Activated CD4-positive, alpha-beta memory T cell treated with anti-CD3 and anti-CD28 coated beads for 36 hours (primary cell): ENCODE data around the gene EFCAB3. TPM values are rescaled to one million over a fixed set of nuclear protein-coding genes. Genes with fewer than 3 reads are reported as not detected.
"Not testable (repeated sequence)": the region's sequence is repeated elsewhere in the genome, so short reads cannot be mapped to it uniquely, and the experiment has no call there.

Source experiments
- CTCF ChIA-PET: fragments of 350-600 bp; sonication (Branson Sonifier 250); formaldehyde crosslinking; loops from one replicate; lab custom pipeline; 2021; ENCODE audit warnings: antibody characterized with exemption, inconsistent platforms; lab: Charles Lee
- POLR2A ChIA-PET: fragments of 350-600 bp; sonication (Branson Sonifier 250); formaldehyde crosslinking; loops from one replicate; lab custom pipeline; 2021; ENCODE audit warnings: antibody characterized with exemption; lab: Charles Lee
- DNase-seq: peaks from one replicate; pipeline ENCODE4 v3.0.0-alpha.2; 2020
- H3K27ac Mint-ChIP-seq: one replicate; pipeline ENCODE4 v1.8.0; 2021; ENCODE audit warnings: mixed read lengths
- H3K27me3 Mint-ChIP-seq: one replicate; pipeline ENCODE4 v1.8.0; 2021; ENCODE audit warnings: mixed read lengths
- H3K36me3 Mint-ChIP-seq: one replicate; pipeline ENCODE4 v1.8.0; 2021; ENCODE audit warnings: mixed read lengths
- H3K4me1 Mint-ChIP-seq: one replicate; pipeline ENCODE4 v1.8.0; 2021; ENCODE audit warnings: low read depth, mixed read lengths
- H3K4me3 Mint-ChIP-seq: one replicate; pipeline ENCODE4 v1.8.0; 2021; ENCODE audit warnings: mild to moderate bottlenecking, mixed read lengths
- H3K9me3 Mint-ChIP-seq: one replicate; pipeline ENCODE4 v1.8.0; 2021; ENCODE audit warnings: mixed read lengths
- intact Hi-C: fragments of 100-400 bp; cut with micrococcal nuclease; formaldehyde crosslinking; loops from one replicate; pipeline ENCODE4 v1.15.1; 2023
- total RNA-seq, 2 experiments: library from RNA; stranded (reverse); gene quantifications; one replicate each; pipeline ENCODE4 v1.2.3, GENCODE V29; 2021

Gene EFCAB3
- not detected for total RNA-seq

- no peak within 1 kb of the TSS for H3K4me3 Mint-ChIP-seq
- CTCF ChIA-PET, result interaction anchor here (0.6 kb wide), 1 partner anchor 231 kb away, joined by 3 read pairs; no protein-coding TSS in a partner anchor
- no peak within 1 kb of the TSS for H3K27ac Mint-ChIP-seq
- H3K9me3 Mint-ChIP-seq, result no peaks in the 10 kb centered on the region
- H3K27me3 Mint-ChIP-seq, result peaks cover 10% of the 10 kb centered on the region
- POLR2A ChIA-PET, result no interaction called here
- no peaks in the 10 kb centered on the region for H3K4me1 Mint-ChIP-seq
- no peak for DNase-seq
- no peaks in the 10 kb centered on the region for H3K36me3 Mint-ChIP-seq
- intact Hi-C loops, result no loop called here
Observed at GRCh38 chr17:62380253-62380652, at the start of gene EFCAB3. EFCAB3 (plus strand) TSS chr17:62380553; CDS start chr17:62382980, 2,427 bp downstream.

- Mint-ChIP-seq H3K9me3 (peaks cover 7% of the 10 kb centered on the region), H3K4me1 (no peaks in the 10 kb centered on the region), H3K4me3 (no peak overlapping the region), H3K27me3 (no peaks in the 10 kb centered on the region), H3K27ac (no peak overlapping the region), H3K36me3 (no peaks in the 10 kb centered on the region)
- POLR2A ChIA-PET, result no interaction called here
- CTCF ChIA-PET, result no interaction called here
- DNase-seq, result no peak
- intact Hi-C loops, result no loop called here
Observed at GRCh38 chr17:62336527-62336926, 43.8 kb upstream of the EFCAB3 start.

- Mint-ChIP-seq H3K27ac (no peak overlapping the region), H3K4me1 (no peaks in the 10 kb centered on the region), H3K36me3 (no peaks in the 10 kb centered on the region), H3K4me3 (no peak overlapping the region), H3K27me3 (peaks cover 11% of the 10 kb centered on the region), H3K9me3 (no peaks in the 10 kb centered on the region)
- intact Hi-C loops, result no loop called here
- ChIA-PET POLR2A (no interaction called here), CTCF (no interaction called here)
- DNase-seq, result no peak
Observed at GRCh38 chr17:62343764-62344270, 36.5 kb upstream of the EFCAB3 start.

DNA sequence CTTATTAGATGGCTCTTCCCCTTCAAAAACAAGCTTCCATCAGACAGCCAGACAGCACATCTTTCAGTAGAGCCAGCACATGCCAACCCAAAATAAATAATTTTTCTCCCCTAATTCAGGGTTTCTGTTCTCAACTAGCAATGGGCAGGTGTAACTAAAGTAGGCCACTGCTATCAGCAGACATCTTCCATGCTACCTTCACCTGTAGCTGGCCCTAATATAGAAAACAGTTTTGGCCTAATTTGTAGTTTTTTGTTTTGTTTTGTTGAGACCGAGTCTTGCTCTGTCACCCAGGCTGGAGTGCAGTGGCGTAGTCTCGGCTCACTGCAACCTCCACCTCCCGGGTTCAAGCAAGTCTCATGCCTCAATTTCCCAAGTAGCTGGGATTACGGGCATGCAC lies 29.2 kb upstream of the EFCAB3 start:
- ChIA-PET POLR2A (no interaction called here), CTCF (no interaction called here)
- no peaks in the 10 kb centered on the region for H3K9me3 Mint-ChIP-seq
- no peak for DNase-seq
- H3K4me1 Mint-ChIP-seq, result no peaks in the 10 kb centered on the region
- H3K27me3 Mint-ChIP-seq, result peaks cover 25% of the 10 kb centered on the region
- intact Hi-C loops, result no loop called here
- H3K27ac Mint-ChIP-seq, result no peak overlapping the region
- no peaks in the 10 kb centered on the region for H3K36me3 Mint-ChIP-seq
- no peak overlapping the region for H3K4me3 Mint-ChIP-seq

GRCh38 chr17:62366191-62366590 lies 14.2 kb upstream of the EFCAB3 start:
- Mint-ChIP-seq H3K36me3 (no peaks in the 10 kb centered on the region), H3K4me1 (no peaks in the 10 kb centered on the region), H3K27me3 (peaks cover 3% of the 10 kb centered on the region), H3K4me3 (no peak overlapping the region), H3K9me3 (peaks cover 4% of the 10 kb centered on the region), H3K27ac (no peak overlapping the region)
- CTCF ChIA-PET, result no interaction called here
- no peak for DNase-seq
- POLR2A ChIA-PET, result interaction anchor here (0.6 kb wide), 1 partner anchor 177 kb away, joined by 3 read pairs; no protein-coding TSS in a partner anchor
- intact Hi-C loops, result no loop called here

DNA sequence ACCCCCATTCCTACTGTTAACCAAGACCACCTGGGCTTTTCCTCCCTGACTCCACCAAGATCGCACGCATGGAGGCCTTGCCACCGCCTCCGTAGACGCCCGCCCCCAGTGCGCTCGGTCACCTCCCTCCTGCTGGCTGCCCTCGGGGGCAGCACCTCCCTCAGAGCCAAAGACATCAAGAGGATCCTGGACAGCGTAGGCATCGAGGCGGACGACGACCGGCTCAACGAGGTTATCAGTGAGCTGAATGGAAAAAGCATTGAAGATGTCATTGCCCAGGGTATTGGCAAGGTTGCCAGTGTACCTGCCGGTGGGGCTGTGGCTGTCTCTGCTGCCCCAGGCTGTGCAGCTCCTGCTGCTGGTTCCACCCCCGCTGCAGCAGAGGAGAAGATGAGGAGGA lies 1.2 kb downstream of the EFCAB3 start:
- Mint-ChIP-seq H3K36me3 (no peaks in the 10 kb centered on the region), H3K9me3 (no peaks in the 10 kb centered on the region), H3K27me3 (peaks cover 10% of the 10 kb centered on the region), H3K27ac (no peak overlapping the region), H3K4me1 (no peaks in the 10 kb centered on the region), H3K4me3 (no peak overlapping the region)
- no peak for DNase-seq
- POLR2A ChIA-PET, result no interaction called here
- CTCF ChIA-PET, result interaction anchor here (0.6 kb wide), 1 partner anchor 868 kb away, joined by 3 read pairs; no protein-coding TSS in a partner anchor
- intact Hi-C loops, result no loop called here

- POLR2A ChIA-PET, result no interaction called here
- Mint-ChIP-seq H3K4me1 (no peaks in the 10 kb centered on the region), H3K4me3 (no peak overlapping the region), H3K27me3 (peaks cover 11% of the 10 kb centered on the region), H3K27ac (no peak overlapping the region), H3K36me3 (no peaks in the 10 kb centered on the region), H3K9me3 (no peaks in the 10 kb centered on the region)
- DNase-seq, result no peak
- CTCF ChIA-PET, result no interaction called here
- intact Hi-C loops, result no loop called here
Observed at GRCh38 chr17:62388856-62389255, 8.5 kb downstream of the EFCAB3 start.

DNA sequence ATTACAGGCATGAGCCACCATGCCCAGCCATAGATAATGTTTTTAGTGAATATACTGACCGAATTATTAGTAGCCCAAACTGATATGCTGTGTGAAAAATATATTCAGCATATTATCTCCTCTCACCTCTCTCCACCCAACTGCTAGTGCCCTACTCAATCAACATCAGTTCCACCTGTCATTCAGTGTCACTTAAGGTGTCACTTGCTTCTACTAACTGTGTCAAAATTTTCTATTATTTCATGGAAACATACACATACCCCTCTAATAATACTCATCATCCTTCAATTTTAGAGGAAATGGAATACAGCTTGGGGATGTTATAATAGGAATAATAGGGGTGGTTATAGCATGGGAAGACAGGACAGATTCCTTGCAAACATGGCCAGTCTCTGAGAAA lies 12.6 kb downstream of the EFCAB3 start:
- Mint-ChIP-seq H3K4me3 (no peak overlapping the region), H3K9me3 (no peaks in the 10 kb centered on the region), H3K36me3 (no peaks in the 10 kb centered on the region), H3K4me1 (no peaks in the 10 kb centered on the region), H3K27me3 (peaks cover 7% of the 10 kb centered on the region), H3K27ac (no peak overlapping the region)
- ChIA-PET POLR2A (no interaction called here), CTCF (interaction anchor here (1.1 kb wide), 1 partner anchor 17 kb away, joined by 3 read pairs; no protein-coding TSS in a partner anchor)
- no peak for DNase-seq
- intact Hi-C loops, result no loop called here

DNA sequence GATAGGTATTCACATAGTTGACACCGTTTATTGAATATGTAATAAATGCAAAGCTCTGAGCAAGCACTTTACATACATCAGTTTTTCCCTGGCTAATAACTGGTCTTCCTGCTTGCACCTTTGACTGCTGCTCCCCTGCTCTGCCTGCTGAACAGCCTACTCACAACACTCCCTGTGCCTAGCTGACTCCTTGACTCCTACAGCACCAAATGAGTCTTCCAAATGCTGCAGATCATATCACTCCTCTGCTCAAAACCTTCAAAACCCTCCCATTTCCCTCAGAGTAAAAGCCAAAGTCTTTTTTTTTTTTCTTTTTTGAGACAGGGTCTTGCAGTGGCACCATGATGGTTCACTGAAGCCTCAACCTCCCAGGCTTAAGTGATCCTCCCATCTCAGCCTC lies 18.5 kb downstream of the EFCAB3 start:
- H3K4me3 Mint-ChIP-seq, result no peak overlapping the region
- no peaks in the 10 kb centered on the region for H3K4me1 Mint-ChIP-seq
- intact Hi-C loops, result no loop called here
- no peaks in the 10 kb centered on the region for H3K9me3 Mint-ChIP-seq
- no peak for DNase-seq
- no peaks in the 10 kb centered on the region for H3K36me3 Mint-ChIP-seq
- no peak overlapping the region for H3K27ac Mint-ChIP-seq
- POLR2A ChIA-PET, result no interaction called here
- CTCF ChIA-PET, result no interaction called here
- peaks cover 9% of the 10 kb centered on the region for H3K27me3 Mint-ChIP-seq

GRCh38 chr17:62405451-62405850 lies 25.1 kb downstream of the EFCAB3 start:
- ChIA-PET CTCF (no interaction called here), POLR2A (no interaction called here)
- peaks cover 15% of the 10 kb centered on the region for H3K27me3 Mint-ChIP-seq
- H3K36me3 Mint-ChIP-seq, result no peaks in the 10 kb centered on the region
- no peaks in the 10 kb centered on the region for H3K9me3 Mint-ChIP-seq
- no peak for DNase-seq
- H3K4me3 Mint-ChIP-seq, result no peak overlapping the region
- no peak overlapping the region for H3K27ac Mint-ChIP-seq
- intact Hi-C loops, result no loop called here
- H3K4me1 Mint-ChIP-seq, result no peaks in the 10 kb centered on the region

DNA sequence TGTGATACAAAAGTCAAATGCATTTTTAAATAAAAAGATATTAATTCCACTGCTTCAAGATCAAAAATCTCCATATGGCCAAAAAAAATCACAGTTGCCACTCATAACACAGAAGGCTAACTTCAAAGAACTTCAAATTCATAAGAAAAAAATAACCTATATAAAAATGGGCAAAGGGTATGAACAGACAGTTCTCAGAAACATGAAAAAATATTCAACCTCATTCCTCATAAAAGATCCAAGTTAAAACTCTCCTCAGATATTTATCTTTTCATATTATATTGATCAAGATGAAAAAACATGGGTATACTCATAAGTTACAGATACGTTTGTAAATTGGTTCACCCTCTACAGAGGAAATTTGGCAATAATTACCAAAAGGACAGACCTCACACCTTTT lies 32.7 kb downstream of the EFCAB3 start:
- H3K4me3 Mint-ChIP-seq, POLR2A ChIA-PET, DNase-seq, H3K4me1 Mint-ChIP-seq, intact Hi-C loops, H3K27me3 Mint-ChIP-seq, H3K9me3 Mint-ChIP-seq, H3K27ac Mint-ChIP-seq, H3K36me3 Mint-ChIP-seq: not testable (repeated sequence)
- CTCF ChIA-PET, result interaction anchor here (0.6 kb wide), 1 partner anchor 10 kb away, joined by 5 read pairs; no protein-coding TSS in a partner anchor

DNA sequence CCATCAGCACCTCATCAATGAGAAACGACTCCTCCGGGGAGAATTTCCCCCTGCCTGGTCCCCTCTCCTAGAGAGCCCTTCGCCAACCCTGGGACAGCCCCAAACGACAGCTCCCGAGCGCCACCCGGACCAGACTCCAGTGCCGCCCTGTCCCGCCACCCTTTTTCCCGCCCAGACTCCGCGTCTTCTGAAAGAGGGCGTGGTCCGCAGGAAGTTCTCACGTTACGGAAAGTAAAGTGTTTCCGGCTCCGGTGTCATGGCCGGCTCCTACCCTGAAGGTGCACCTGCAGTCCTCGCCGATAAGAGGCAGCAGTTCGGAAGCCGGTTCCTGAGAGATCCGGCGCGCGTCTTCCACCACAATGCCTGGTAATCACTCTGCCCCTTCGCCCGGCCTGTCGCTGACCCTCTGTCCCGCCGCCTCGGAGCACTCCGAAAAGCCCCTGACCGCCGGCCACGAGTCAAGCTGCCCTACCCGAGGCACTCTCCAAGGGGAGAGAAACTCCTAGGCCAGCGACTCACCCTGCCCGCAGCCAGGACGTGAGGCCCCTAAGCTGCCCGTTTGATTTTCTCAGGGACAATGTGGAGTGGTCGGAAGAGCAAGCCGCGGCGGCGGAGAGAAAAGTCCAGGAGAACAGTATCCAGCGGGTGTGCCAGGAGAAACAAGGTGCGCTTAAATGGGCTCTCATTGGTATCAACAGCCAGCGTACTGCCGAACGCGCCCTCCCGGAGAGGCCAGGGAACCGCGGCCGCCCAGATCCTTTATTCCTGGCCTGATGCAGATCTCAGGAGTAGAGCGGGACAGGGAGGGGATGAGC lies 43.5 kb downstream of the EFCAB3 start, which contains the start of gene METTL2A:
METTL2A (plus strand) TSS at position 251 of the 815 bp plus-strand sequence; CDS start at position 257, 6 bp downstream.
- H3K27ac Mint-ChIP-seq, result peak within 1 kb of the TSS; percentile 92
- intact Hi-C loops, result loop anchor here (2.0 to 5.0 kb wide), 4 partner anchors 53 to 983 kb away; partner anchors contain the start of genes TANC2 and TLK2
- peak within 1 kb of the TSS; percentile 98 for H3K4me3 Mint-ChIP-seq
- H3K36me3 Mint-ChIP-seq, H3K9me3 Mint-ChIP-seq, H3K27me3 Mint-ChIP-seq, POLR2A ChIA-PET: not testable (repeated sequence)
- peaks cover 34% of the 10 kb centered on the region for H3K4me1 Mint-ChIP-seq
- DNase-seq, result peak; percentile 95
- CTCF ChIA-PET, result interaction anchor here (0.6 kb wide), 1 partner anchor 11 kb away, joined by 5 read pairs; no protein-coding TSS in a partner anchor
